ENCODE measurements around the gene CEP295NL. TPM values are rescaled to one million over a fixed set of nuclear protein-coding genes. Genes with fewer than 3 reads are reported as not detected.
A peak's percentile ranks its signal among the peaks of the same experiment; 100 is the strongest.

The CEP295NL gene
- total and polyA plus RNA-seq, 5 donors, result 0.57 to 1.3 (median 0.92) TPM

DNA sequence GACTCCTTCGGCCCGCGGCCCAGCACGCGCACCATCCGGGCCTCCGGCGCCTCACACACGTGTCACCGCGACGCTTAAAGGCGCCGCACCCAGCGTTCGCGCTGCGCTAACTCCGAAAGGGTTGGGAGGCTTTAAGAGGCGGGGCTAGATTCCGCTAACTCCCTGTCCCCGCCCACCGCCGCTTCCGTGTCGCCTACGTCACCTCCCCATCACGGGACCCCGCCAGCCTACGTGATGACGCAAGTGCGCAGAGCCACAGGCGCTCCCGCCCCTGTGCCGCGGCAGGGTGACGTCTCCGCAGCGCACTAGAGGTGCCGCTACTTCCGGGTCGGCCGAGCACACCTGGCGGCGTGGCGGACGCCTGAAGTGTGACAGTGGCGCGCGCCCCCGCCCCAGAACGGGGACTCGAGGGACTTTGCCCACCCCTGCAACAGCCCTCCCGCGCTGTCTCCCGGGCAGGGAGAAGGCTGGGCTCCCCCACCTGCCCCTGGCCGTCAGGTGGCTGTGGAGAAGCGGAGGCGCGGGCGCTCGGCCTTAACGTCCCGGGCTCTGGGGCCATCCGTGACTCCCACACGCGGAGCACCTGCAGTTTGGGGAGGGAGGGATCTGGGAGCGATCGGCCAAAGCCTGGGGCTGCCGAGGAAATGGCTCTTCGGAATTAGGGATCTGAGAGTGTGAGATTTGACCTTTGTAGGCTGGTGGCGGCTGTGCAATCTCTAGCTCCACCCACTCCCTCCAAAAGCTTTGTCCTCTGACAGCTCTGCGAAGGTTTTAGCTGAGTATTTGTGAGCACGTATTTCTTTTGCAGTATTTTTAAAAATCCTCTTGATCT lies 62.0 kb downstream of the CEP295NL start, which contains the start of gene USP36:
Gene USP36 (minus strand): TSS at position 35 of the 832 bp plus-strand sequence. CDS start 4,451 bp downstream, outside the sequence.
- Histone ChIP-seq H3K27ac (ENCODE audit: low read length) (peak within 1 kb of the TSS; percentile 85), H3K4me1 (ENCODE audit: control insufficient read depth, insufficient read depth, low read length) (peaks cover 2% of the 10 kb centered on the region), H3K27me3 (ENCODE audit: control insufficient read depth, insufficient read depth) (no peaks in the 10 kb centered on the region), H3K4me3 (ENCODE audit: low read length) (peak within 1 kb of the TSS; percentile 80), H3K9me3 (ENCODE audit: control insufficient read depth, low read length) (no peaks in the 10 kb centered on the region)
- WGBS, result under 1% methylated on average over 74 of the region's 74 CpGs
- DNase-seq (peak; percentile 100), ATAC-seq (peak; percentile 97 to 98)
- intact Hi-C loops (cut with DNase I), result no loop called here

Other genes with a start within 250 kb of the CEP295NL start
- gene CYTH1, start 120.9 kb downstream of the CEP295NL start, total RNA-seq, result 10 to 100 TPM; 31.2 to 39.1 (median 36.7) TPM
- gene CYTH1, start 120.9 kb downstream of the CEP295NL start, polyA plus RNA-seq, result 22.5 TPM
- gene USP36, start 62.4 kb downstream of the CEP295NL start, total RNA-seq, result 10 to 100 TPM; 25.1 to 42.9 (median 29.0) TPM
- 16.2 TPM for gene USP36, start 62.4 kb downstream of the CEP295NL start, polyA plus RNA-seq
- 100 to 1,000 TPM; 153 to 183 (median 168) TPM for gene TIMP2, start 22.2 kb upstream of the CEP295NL start, total RNA-seq
- 86.9 TPM for gene TIMP2, start 22.2 kb upstream of the CEP295NL start, polyA plus RNA-seq
- 100 to 1,000 TPM; 439 to 581 (median 506) TPM for gene LGALS3BP, start 76.7 kb upstream of the CEP295NL start, total RNA-seq
- gene LGALS3BP, start 76.7 kb upstream of the CEP295NL start, polyA plus RNA-seq, result 397 TPM
- 10 to 100 TPM; 28.1 to 38.8 (median 33.3) TPM for gene CANT1, start 106.6 kb upstream of the CEP295NL start, total RNA-seq
- gene CANT1, start 106.6 kb upstream of the CEP295NL start, polyA plus RNA-seq, result 13.6 TPM
- gene C1QTNF1, start 121.0 kb upstream of the CEP295NL start, total RNA-seq, result 100 to 1,000 TPM; 232 to 655 (median 355) TPM
- gene C1QTNF1, start 121.0 kb upstream of the CEP295NL start, polyA plus RNA-seq, result 286 TPM
- 10 to 100 TPM; 35.6 to 48.0 (median 42.3) TPM for gene ENGASE, start 171.6 kb upstream of the CEP295NL start, total RNA-seq
- gene ENGASE, start 171.6 kb upstream of the CEP295NL start, polyA plus RNA-seq, result 25.4 TPM

All from right cardiac atrium (tissue), 5 donors.